Lung (tissue), 12 donors: ENCODE results near the gene FAM229A. TPM values are rescaled to one million over a fixed set of nuclear protein-coding genes. Genes with fewer than 3 reads are reported as not detected.

ENCODE experiments used
- ATAC-seq: fragments of 200-7000 bp; cut with Tn5 transposase; one replicate; pipeline ENCODE4 v1.9.1; 2020; ENCODE audit warnings: moderate number of reproducible peaks; ENCODE audit not compliant: insufficient read depth, low FRiP score
- DNase-seq, 3 donors: peaks; one replicate each; pipeline ENCODE4 v3.0.0-alpha.2; 2013 to 2017
- H3K27ac ChIP-seq, 2 donors: one replicate each; pipeline ENCODE4 v1.5.1; 2013; ENCODE audit warnings: mild to moderate bottlenecking in 2 of 2, moderate library complexity in 2 of 2, control low read depth in 1 of 2, inconsistent platforms in 1 of 2, low read depth in 1 of 2, low read length in 1 of 2
- H3K27me3 ChIP-seq, 3 donors: one replicate each; pipeline ENCODE4 v1.5.1; 2013; ENCODE audit warnings: low read length in 2 of 3; ENCODE audit not compliant: control insufficient read depth in 3 of 3, insufficient read depth in 3 of 3
- H3K36me3 ChIP-seq, 4 donors: one replicate each; pipeline ENCODE4 v1.5.1; 2013; ENCODE audit warnings: low read length in 4 of 4, mild to moderate bottlenecking in 1 of 4, moderate library complexity in 1 of 4; ENCODE audit not compliant: control insufficient read depth in 4 of 4, insufficient read depth in 4 of 4
- H3K4me1 ChIP-seq, 5 donors: one replicate each; pipeline ENCODE4 v1.5.1; 2013; ENCODE audit warnings: low read length in 5 of 5, mild to moderate bottlenecking in 2 of 5, moderate library complexity in 1 of 5; ENCODE audit not compliant: control insufficient read depth in 5 of 5, insufficient read depth in 5 of 5
- H3K4me3 ChIP-seq: one replicate; pipeline ENCODE4 v1.5.1; 2013; ENCODE audit warnings: mild to moderate bottlenecking, control low read depth, moderate library complexity
- H3K9ac ChIP-seq, 2 donors: one replicate each; pipeline ENCODE4 v1.5.1; 2013; ENCODE audit warnings: low read length in 2 of 2, control low read depth in 1 of 2; ENCODE audit not compliant: insufficient read depth in 1 of 2
- H3K9me3 ChIP-seq, 4 donors: one replicate each; pipeline ENCODE4 v1.5.1; 2013; ENCODE audit warnings: low read length in 3 of 4, mild to moderate bottlenecking in 1 of 4, moderate library complexity in 1 of 4; ENCODE audit not compliant: control insufficient read depth in 4 of 4, insufficient read depth in 3 of 4
- WGBS, 2 donors: extraction: QIAGEN DNeasy Blood & Tissue Kit; methylation state at CpG; one replicate each; pipeline ENCODE4 v1.1.7; 2013; 5-methylcytosine and 5-hydroxymethylcytosine counted together
- polyA plus RNA-seq, 2 donors: library from polyadenylated mRNA; stranded (reverse); fragments of 200-250 nt; gene quantifications; one replicate each; pipeline ENCODE4 v1.2.1, GENCODE V29; 2013
- total RNA-seq, 2 donors: library from RNA; depleted of rRNA in 1 of 2; stranded (reverse); fragments of >200 nt in 1 of 2; gene quantifications; one replicate each; pipeline ENCODE4 v1.2.1, GENCODE V29; 2014 to 2021
- TF ChIP-seq, protein P1 (sequence below): IDR thresholded peaks from 2 replicates; pipeline ENCODE4 v1.5.1; 2012; ENCODE audit warnings: mild to moderate bottlenecking; ENCODE audit errors: control extremely low read depth, extremely low read depth
- donor health status: control.
- donor health status: control.
- donor health status: Bipolar disorder and iron deficiency.
- donor health status: healthy.
- donor health status: DM: yes; HTN: yes; CAD: no.

Gene FAM229A
- total and polyA plus RNA-seq, 4 donors = 2.2 to 7.2 (median 5.1) TPM

DNA sequence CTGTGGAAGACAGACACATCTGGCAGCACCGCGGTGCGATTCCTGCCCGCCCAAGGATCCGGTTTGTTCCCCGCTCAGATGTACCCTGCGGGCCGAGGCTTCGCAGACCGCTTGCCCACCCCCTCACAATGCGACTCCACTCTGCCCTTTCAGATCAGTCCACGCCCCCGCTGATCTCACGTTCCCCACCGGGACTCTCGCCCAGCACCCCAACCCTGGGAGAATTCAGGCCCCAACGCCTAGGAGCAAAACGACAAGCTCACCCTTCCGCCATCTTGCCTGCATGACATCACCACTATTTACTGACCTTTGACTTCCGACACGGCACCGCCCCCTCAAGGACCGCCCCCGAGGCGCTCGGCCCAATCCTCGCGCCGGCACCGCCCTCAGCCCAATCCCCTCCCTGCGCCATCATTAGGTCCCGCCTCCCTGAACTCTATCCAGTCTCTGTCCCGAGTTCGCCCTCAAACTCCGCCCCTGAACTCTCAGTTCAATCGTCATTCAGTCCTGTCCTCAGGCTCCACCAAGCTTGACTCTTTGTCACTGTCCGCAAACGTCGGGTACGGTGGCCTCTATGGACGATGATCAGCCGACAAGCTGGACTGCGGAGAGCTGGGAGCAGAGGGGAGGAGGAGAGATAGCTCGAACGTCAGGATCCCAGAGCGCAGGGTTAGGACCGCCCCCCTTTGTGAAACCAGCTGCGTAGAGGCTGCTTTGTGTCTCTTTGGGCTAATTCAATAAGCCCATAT, 32.0 kb upstream of the FAM229A start, which contains the start of gene BSDC1:
BSDC1 (minus strand) TSS at position 301 of the 749 bp plus-strand sequence; CDS start at position 274, 27 bp downstream.
- Histone ChIP-seq H3K4me3 (peak within 1 kb of the TSS; percentile 78), H3K27ac (peak within 1 kb of the TSS; percentile 82 to 89), H3K4me1 (peaks cover 6 to 17% (median 10%) of the 10 kb centered on the region in 5 donors), H3K9ac (peak within 1 kb of the TSS; percentile 98 to 100), H3K9me3 (no peaks in the 10 kb centered on the region), H3K36me3 (peaks cover 11 to 16% (median 14%) of the 10 kb centered on the region in 4 donors), H3K27me3 (no peaks in the 10 kb centered on the region)
- ATAC-seq = peak; percentile 100
- TF ChIP-seq, protein P1, sequence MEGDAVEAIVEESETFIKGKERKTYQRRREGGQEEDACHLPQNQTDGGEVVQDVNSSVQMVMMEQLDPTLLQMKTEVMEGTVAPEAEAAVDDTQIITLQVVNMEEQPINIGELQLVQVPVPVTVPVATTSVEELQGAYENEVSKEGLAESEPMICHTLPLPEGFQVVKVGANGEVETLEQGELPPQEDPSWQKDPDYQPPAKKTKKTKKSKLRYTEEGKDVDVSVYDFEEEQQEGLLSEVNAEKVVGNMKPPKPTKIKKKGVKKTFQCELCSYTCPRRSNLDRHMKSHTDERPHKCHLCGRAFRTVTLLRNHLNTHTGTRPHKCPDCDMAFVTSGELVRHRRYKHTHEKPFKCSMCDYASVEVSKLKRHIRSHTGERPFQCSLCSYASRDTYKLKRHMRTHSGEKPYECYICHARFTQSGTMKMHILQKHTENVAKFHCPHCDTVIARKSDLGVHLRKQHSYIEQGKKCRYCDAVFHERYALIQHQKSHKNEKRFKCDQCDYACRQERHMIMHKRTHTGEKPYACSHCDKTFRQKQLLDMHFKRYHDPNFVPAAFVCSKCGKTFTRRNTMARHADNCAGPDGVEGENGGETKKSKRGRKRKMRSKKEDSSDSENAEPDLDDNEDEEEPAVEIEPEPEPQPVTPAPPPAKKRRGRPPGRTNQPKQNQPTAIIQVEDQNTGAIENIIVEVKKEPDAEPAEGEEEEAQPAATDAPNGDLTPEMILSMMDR = no peak
- 0 to 1% methylated on average over 47 to 48 of the region's 48 CpGs for WGBS, 2 donors
- peak; percentile 100 for DNase-seq

DNA sequence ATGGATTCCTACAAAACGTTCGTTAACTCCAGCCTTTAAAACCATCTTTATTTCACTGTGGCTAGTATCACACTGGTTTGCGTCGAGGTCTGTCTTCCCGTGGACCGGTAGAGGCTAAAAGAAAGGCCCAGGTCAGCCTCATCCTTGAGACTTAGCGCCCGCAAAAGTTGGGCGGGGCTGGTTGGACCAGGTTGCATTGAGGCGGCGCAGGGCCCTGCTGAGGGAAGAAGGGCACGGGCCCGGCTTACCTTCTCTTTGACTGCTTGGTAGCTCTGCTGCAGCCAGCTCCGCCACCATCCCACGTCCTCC, 31.5 kb upstream of the FAM229A start:
- H3K9me3 ChIP-seq = no peaks in the 10 kb centered on the region
- DNase-seq (peak in 1 of 3 donors; percentile 60), ATAC-seq (peak; percentile 22)
- H3K36me3 ChIP-seq = peaks cover 14 to 17% (median 16%) of the 10 kb centered on the region in 4 donors
- peak overlapping the region; percentile 98 to 100 for H3K9ac ChIP-seq
- no peaks in the 10 kb centered on the region for H3K27me3 ChIP-seq
- peaks cover 6 to 17% (median 10%) of the 10 kb centered on the region in 5 donors for H3K4me1 ChIP-seq
- 1 to 4% methylated on average over 15 of the region's 15 CpGs for WGBS, 2 donors
- H3K4me3 ChIP-seq = peak overlapping the region; percentile 78
- peak overlapping the region; percentile 77 to 82 for H3K27ac ChIP-seq
- TF ChIP-seq, protein P1 = no peak

DNA sequence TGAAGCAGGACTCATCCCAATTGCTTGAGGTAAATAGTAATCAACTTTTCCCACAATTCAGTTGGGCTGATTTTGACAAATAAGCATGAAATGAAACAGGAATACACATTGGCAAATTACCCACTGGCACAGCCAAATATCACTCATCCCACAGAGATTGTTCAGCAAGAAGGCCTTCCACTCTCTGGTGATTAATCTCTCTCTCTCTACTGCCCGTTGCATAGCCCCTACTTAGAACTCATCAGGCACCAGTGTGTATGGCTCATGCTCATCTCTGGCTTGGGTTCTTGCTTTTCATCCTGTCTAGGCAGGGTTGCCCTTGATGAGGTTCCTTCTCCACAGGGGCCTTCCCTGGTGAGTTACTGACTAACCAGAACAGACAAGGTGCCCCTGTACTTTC, 30.9 kb upstream of the FAM229A start:
- WGBS, 2 donors = 66 to 72% methylated on average over 1 of the region's 1 CpG
- Histone ChIP-seq H3K9ac (peak overlapping the region; percentile 98 to 100), H3K27me3 (no peaks in the 10 kb centered on the region), H3K9me3 (no peaks in the 10 kb centered on the region), H3K27ac (no peak overlapping the region), H3K4me1 (peaks cover 6 to 17% (median 10%) of the 10 kb centered on the region in 5 donors), H3K4me3 (no peak overlapping the region), H3K36me3 (peaks cover 14 to 22% (median 20%) of the 10 kb centered on the region in 4 donors)
- no peak for ATAC-seq
- TF ChIP-seq, protein P1 = no peak
- no peak for DNase-seq
